Endothelial cell of umbilical vein (primary cell): ENCODE data around the gene COL6A3.

Experiments used
- CTCF ChIP-seq, 2 donors: IDR thresholded peaks; 1 replicate in 1 of 2; 2 replicates in 1 of 2; pipeline ENCODE4 v1.5.1; 2011; ENCODE audit warnings: low read length in 2 of 2, mild to moderate bottlenecking in 2 of 2, moderate library complexity in 2 of 2, control low read depth in 1 of 2, inconsistent platforms in 1 of 2, low read depth in 1 of 2; ENCODE audit not compliant: insufficient read depth in 1 of 2; ENCODE audit errors: extremely low read depth in 1 of 2
- EZH2 ChIP-seq: IDR thresholded peaks from 2 replicates; pipeline ENCODE4 v1.6.1; 2012; ENCODE audit warnings: borderline replicate concordance, low read depth, mild to moderate bottlenecking, moderate library complexity, low read length, inconsistent platforms; ENCODE audit not compliant: severe bottlenecking
- FOS ChIP-seq: IDR thresholded peaks from 2 replicates; pipeline ENCODE4 v1.6.1; 2011; ENCODE audit warnings: mild to moderate bottlenecking, low read length, moderate library complexity, borderline replicate concordance; ENCODE audit not compliant: insufficient read depth
- GATA2 ChIP-seq: IDR thresholded peaks from 2 replicates; pipeline ENCODE4 v1.7.0; 2011; ENCODE audit warnings: low read depth, mild to moderate bottlenecking, moderate library complexity, mixed read lengths, low read length; ENCODE audit not compliant: insufficient read length, insufficient read depth
- JUN ChIP-seq: IDR thresholded peaks from 2 replicates; pipeline ENCODE4 v1.6.1; 2011; ENCODE audit warnings: borderline replicate concordance, low read depth; ENCODE audit not compliant: insufficient read length, insufficient read depth
- MAX ChIP-seq: IDR thresholded peaks from 2 replicates; pipeline ENCODE4 v1.6.1; 2011; ENCODE audit not compliant: insufficient read depth, insufficient read length
- MYC ChIP-seq: IDR thresholded peaks from one replicate; pipeline ENCODE4 v1.6.1; 2011; ENCODE audit warnings: mild to moderate bottlenecking, low read depth, low read length
- POLR2A ChIP-seq: IDR thresholded peaks from 2 replicates; pipeline ENCODE4 v1.6.1; 2012; ENCODE audit warnings: low read depth, mild to moderate bottlenecking, control low read depth, low read length
- POLR2AphosphoS5 ChIP-seq: IDR thresholded peaks from 2 replicates; pipeline ENCODE4 v1.6.1; 2012; ENCODE audit warnings: low read depth, mild to moderate bottlenecking, control low read depth, low read length, moderate library complexity; ENCODE audit not compliant: insufficient read depth

DNA sequence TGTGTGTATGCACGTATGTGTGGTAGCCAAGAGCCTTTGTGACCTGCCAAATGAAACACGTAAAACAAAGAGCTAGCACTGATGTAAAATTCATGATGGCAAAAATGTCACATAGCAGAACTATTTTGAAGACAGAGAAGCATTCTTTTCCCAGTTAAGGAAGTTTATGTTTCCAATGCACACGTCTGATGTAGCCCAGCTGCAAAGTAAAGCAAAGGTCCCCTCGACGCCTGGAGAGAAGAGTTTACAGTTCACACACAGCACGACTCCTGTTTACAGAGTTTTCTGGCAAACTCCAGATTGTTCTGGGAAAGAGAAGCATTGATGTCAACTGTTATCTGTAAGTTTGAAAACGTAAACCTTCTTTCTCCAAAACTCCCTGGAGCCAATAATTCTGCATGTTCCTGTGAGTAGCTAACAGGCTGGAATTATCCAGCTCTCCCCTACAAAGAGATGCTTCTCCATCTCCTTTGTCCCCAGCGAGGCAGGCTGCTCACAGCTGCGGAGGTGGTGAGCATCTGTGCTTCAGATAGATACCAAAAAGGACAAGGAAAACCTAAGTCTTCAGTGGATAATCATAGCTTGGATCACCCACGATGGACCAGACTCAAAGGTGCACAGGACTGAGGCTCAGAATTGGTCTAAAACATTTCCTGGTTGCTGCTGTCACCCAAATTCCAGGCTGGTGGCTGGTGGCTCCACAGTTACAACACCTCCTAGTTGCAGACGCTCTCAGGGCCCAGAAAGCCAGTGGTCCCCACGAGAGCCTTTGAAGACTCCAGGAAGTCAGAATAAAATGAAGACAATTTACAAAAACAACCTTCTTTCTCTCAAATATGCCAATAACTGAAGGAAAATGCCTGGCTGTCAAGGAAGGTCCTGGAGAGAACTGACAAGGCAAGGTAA is 87.4 kb downstream of the COL6A3 start:
- no peak for TF ChIP-seq POLR2A
- no peak for TF ChIP-seq CTCF (IDR thresholded peaks at IDR 0.05; ENCODE audit: extremely low read depth in 1 of 2, insufficient read depth in 1 of 2, low read depth in 1 of 2, low read length in 2 of 2)
- TF ChIP-seq EZH2, result no peak
- TF ChIP-seq JUN, result no peak
- TF ChIP-seq POLR2AphosphoS5, result no peak
- no peak for TF ChIP-seq FOS
- no peak for TF ChIP-seq MAX
- no peak for TF ChIP-seq GATA2
- no peak for TF ChIP-seq MYC
